ENCODE data around the gene TPD52L2.

Gene TPD52L2

DNA sequence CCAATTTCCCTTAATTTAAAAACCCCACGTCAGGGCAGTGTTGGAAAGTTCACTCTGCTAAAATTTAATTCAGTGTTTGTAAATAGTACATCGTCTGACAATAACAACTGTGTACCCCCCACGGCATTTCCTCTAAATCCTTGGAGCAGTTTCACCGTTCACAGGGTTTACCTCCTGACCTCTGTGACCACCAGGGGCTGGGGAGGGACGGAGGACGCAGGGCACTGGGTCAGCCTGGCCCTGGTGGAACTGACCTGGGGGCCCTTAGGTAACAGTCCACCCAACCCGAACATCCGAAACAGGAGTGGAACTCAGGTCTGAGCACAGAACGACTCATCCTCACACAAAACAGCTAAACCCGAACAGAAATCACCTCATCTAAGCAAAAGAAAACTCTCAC is 36.1 kb upstream of the TPD52L2 start:
- Histone ChIP-seq H2AFZ (ENCODE audit: low read length, unreplicated experiment) (no peak overlapping the region), H3K27ac (ENCODE audit: low read depth, low read length) (no peak overlapping the region), H3K79me2 (ENCODE audit: control insufficient read depth, insufficient read depth, low read length, unreplicated experiment) (no peaks in the 10 kb centered on the region), H3K36me3 (ENCODE audit: insufficient read depth, low read length) (no peaks in the 10 kb centered on the region), H3K27me3 (ENCODE audit: insufficient read depth, low read length) (peaks cover 30% of the 10 kb centered on the region), H3K4me3 (ENCODE audit: low read depth, low read length) (no peak overlapping the region), H3K4me1 (ENCODE audit: control insufficient read depth, insufficient read depth, low read length, unreplicated experiment) (peaks cover 3% of the 10 kb centered on the region)

DNA sequence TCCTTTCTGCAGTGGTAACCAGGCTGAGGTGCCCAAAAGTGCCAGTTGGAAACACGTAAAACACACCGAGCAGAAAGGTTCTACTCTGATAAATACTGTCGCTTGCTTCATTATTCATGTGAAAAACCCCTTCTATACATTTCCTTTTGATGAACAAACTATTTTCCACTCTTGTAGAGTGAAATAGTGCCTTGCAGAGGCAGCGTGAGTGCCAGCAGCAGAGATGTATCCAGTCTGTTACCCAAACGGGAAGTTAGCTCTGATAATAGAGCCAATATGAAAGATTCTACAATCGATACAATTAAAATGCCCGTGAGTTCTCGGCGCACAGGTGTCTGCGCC is 35.5 kb upstream of the TPD52L2 start:
- peaks cover 28% of the 10 kb centered on the region for H3K27me3 ChIP-seq (ENCODE audit: insufficient read depth, low read length)
- H3K4me3 ChIP-seq (ENCODE audit: low read depth, low read length) = peak overlapping the region; percentile 62
- H3K4me1 ChIP-seq (ENCODE audit: control insufficient read depth, insufficient read depth, low read length, unreplicated experiment) = peaks cover 9% of the 10 kb centered on the region
- H3K79me2 ChIP-seq (ENCODE audit: control insufficient read depth, insufficient read depth, low read length, unreplicated experiment) = no peaks in the 10 kb centered on the region
- no peaks in the 10 kb centered on the region for H3K36me3 ChIP-seq (ENCODE audit: insufficient read depth, low read length)
- no peak overlapping the region for H3K27ac ChIP-seq (ENCODE audit: low read depth, low read length)
- H2AFZ ChIP-seq (ENCODE audit: low read length, unreplicated experiment) = peak overlapping the region; percentile 20

DNA sequence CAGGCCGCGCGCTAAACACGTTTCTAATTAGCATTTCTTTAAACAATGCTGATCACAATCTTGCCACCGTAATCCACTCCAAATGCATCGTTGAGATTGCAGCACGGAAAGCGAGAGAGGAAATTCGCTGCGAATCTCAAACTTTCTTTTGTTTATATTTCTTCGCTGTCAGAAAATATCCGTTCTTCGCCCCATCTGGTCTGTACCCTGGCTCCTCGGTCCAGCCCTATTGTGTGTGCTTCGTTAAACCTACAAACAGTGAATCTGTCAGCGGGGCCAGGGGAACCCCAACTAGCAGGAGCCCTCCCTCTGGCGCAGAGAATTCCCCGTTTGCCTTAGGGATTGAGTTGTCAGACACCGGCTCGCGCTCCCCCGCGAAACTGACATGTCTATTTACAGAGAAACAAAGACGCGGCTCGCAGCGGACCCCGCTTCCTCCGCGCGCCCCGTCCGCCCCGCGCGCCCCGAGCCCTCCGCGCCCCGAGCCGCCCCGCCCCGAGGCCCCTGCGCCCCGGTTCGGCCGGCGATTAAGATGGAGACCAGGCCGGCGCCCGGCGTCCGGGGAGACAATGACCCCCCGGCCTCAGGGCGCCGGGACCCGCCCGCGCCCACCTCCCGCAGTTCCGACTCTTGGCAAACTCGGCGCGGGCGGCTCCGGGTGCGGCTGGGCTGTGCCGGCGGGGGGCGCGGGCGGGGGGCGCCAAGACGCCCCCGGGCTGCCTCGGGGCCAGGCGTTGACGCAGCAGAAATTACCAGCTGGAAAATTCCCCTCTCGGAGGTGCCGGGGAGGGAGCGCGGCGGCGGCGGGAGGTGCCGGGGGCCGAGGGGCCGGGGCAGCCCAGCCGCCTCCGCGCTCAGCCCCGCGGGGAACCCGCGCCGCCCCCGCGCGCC is 34.9 kb upstream of the TPD52L2 start:
- Histone ChIP-seq H3K4me3 (ENCODE audit: low read depth, low read length) (peak overlapping the region; percentile 62), H3K27me3 (ENCODE audit: insufficient read depth, low read length) (peaks cover 28% of the 10 kb centered on the region), H3K4me1 (ENCODE audit: control insufficient read depth, insufficient read depth, low read length, unreplicated experiment) (peaks cover 11% of the 10 kb centered on the region), H3K36me3 (ENCODE audit: insufficient read depth, low read length) (no peaks in the 10 kb centered on the region), H2AFZ (ENCODE audit: low read length, unreplicated experiment) (peak overlapping the region; percentile 20), H3K27ac (ENCODE audit: low read depth, low read length) (no peak overlapping the region), H3K79me2 (ENCODE audit: control insufficient read depth, insufficient read depth, low read length, unreplicated experiment) (no peaks in the 10 kb centered on the region)

- Histone ChIP-seq H3K36me3 (ENCODE audit: insufficient read depth, low read length) (no peaks in the 10 kb centered on the region), H3K4me3 (ENCODE audit: low read depth, low read length) (peak within 1 kb of the TSS; percentile 62), H3K27ac (ENCODE audit: low read depth, low read length) (no peak within 1 kb of the TSS), H3K27me3 (ENCODE audit: insufficient read depth, low read length) (peaks cover 28% of the 10 kb centered on the region), H3K79me2 (ENCODE audit: control insufficient read depth, insufficient read depth, low read length, unreplicated experiment) (no peaks in the 10 kb centered on the region), H3K4me1 (ENCODE audit: control insufficient read depth, insufficient read depth, low read length, unreplicated experiment) (peaks cover 11% of the 10 kb centered on the region), H2AFZ (ENCODE audit: low read length, unreplicated experiment) (peak within 1 kb of the TSS; percentile 59)
Observed at GRCh38 chr20:63830841-63831588, 34.1 kb upstream of the TPD52L2 start, which contains the start of gene ZBTB46. TSS of gene ZBTB46 (minus strand) at chr20:63831264. CDS start at chr20:63790757, 40,507 bp downstream.

GRCh38 chr20:63831646-63831992 is 33.5 kb upstream of the TPD52L2 start:
- no peaks in the 10 kb centered on the region for H3K79me2 ChIP-seq (ENCODE audit: control insufficient read depth, insufficient read depth, low read length, unreplicated experiment)
- peak overlapping the region; percentile 57; the same call in 1 of the 2 replicates for H3K4me3 ChIP-seq (ENCODE audit: low read depth, low read length)
- H3K4me1 ChIP-seq (ENCODE audit: control insufficient read depth, insufficient read depth, low read length, unreplicated experiment) = peaks cover 11% of the 10 kb centered on the region
- H2AFZ ChIP-seq (ENCODE audit: low read length, unreplicated experiment) = peak overlapping the region; percentile 59
- H3K27me3 ChIP-seq (ENCODE audit: insufficient read depth, low read length) = peaks cover 28% of the 10 kb centered on the region
- no peak overlapping the region for H3K27ac ChIP-seq (ENCODE audit: low read depth, low read length)
- H3K36me3 ChIP-seq (ENCODE audit: insufficient read depth, low read length) = no peaks in the 10 kb centered on the region

DNA sequence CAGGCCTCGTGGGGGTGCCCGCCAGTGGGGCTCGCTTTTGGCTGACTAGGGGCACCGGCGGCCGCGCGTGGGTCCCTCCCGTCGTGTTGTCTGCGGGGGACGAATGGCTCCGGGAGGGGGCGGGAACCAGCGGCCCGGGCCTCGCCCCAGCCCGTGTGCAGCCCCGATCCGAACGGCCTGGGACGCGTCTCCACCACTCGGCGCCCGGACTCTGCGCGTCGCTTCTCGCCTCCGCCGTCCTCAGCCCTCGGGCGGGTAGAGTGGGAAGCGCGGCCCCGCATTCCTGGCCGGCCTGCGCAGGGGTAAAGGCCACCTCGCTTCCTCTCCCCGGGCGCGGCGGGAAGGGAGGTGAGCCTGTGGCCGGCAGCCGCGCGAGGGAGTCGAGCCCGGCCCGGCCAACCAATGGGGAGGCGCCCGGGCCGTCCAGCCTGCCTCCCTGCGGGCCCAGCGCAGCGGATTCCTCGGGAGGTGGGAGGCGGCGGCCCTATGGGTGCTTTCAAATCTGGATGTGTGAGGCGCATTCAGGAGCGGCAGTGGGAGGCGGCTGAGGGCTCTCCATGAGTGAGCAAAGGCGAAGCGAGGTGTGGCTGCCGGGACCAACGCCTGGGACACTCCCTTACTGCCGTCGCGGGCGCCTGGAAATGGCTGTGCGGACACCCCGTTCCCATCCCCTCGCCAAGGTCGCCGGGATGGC is 32.9 kb upstream of the TPD52L2 start:
- Histone ChIP-seq H3K36me3 (ENCODE audit: insufficient read depth, low read length) (no peaks in the 10 kb centered on the region), H3K79me2 (ENCODE audit: control insufficient read depth, insufficient read depth, low read length, unreplicated experiment) (no peaks in the 10 kb centered on the region), H3K4me3 (ENCODE audit: low read depth, low read length) (peak overlapping the region; percentile 57; the same call in 1 of the 2 replicates), H2AFZ (ENCODE audit: low read length, unreplicated experiment) (no peak overlapping the region), H3K4me1 (ENCODE audit: control insufficient read depth, insufficient read depth, low read length, unreplicated experiment) (peaks cover 11% of the 10 kb centered on the region), H3K27me3 (ENCODE audit: insufficient read depth, low read length) (peaks cover 28% of the 10 kb centered on the region), H3K27ac (ENCODE audit: low read depth, low read length) (no peak overlapping the region)

GRCh38 chr20:63833776-63834490 is 31.1 kb upstream of the TPD52L2 start:
- H3K4me1 ChIP-seq (ENCODE audit: control insufficient read depth, insufficient read depth, low read length, unreplicated experiment) = peaks cover 11% of the 10 kb centered on the region
- H3K27me3 ChIP-seq (ENCODE audit: insufficient read depth, low read length) = peaks cover 27% of the 10 kb centered on the region
- H3K36me3 ChIP-seq (ENCODE audit: insufficient read depth, low read length) = no peaks in the 10 kb centered on the region
- H3K27ac ChIP-seq (ENCODE audit: low read depth, low read length) = no peak overlapping the region
- H3K79me2 ChIP-seq (ENCODE audit: control insufficient read depth, insufficient read depth, low read length, unreplicated experiment) = no peaks in the 10 kb centered on the region
- H2AFZ ChIP-seq (ENCODE audit: low read length, unreplicated experiment) = no peak overlapping the region
- no peak overlapping the region for H3K4me3 ChIP-seq (ENCODE audit: low read depth, low read length)

DNA sequence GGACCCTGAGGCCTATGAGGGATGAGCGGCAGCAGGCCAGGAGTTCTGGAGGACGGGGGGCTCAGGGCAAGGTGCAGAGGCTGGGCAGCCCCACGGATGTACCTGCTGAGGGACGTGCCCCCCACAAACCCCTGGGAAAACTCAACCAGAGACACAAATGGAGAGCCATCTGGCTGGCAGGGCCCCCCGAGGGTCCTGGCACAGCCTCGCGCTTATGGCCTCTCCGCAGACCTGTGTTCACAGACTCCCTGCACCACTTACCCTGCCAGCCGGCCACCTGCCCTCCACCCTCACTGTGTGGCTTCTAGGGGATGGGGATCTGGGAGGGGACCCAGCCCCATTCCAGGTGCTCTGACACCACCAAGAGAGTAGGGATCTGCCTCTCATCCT is 30.6 kb upstream of the TPD52L2 start:
- Histone ChIP-seq H3K79me2 (ENCODE audit: control insufficient read depth, insufficient read depth, low read length, unreplicated experiment) (no peaks in the 10 kb centered on the region), H3K36me3 (ENCODE audit: insufficient read depth, low read length) (no peaks in the 10 kb centered on the region), H3K4me3 (ENCODE audit: low read depth, low read length) (no peak overlapping the region), H3K4me1 (ENCODE audit: control insufficient read depth, insufficient read depth, low read length, unreplicated experiment) (peaks cover 11% of the 10 kb centered on the region), H3K27me3 (ENCODE audit: insufficient read depth, low read length) (peaks cover 22% of the 10 kb centered on the region), H3K27ac (ENCODE audit: low read depth, low read length) (no peak overlapping the region), H2AFZ (ENCODE audit: low read length, unreplicated experiment) (peak overlapping the region; percentile 12)

GRCh38 chr20:63835021-63835858 is 29.8 kb upstream of the TPD52L2 start:
- Histone ChIP-seq H3K4me1 (ENCODE audit: control insufficient read depth, insufficient read depth, low read length, unreplicated experiment) (peaks cover 11% of the 10 kb centered on the region), H3K36me3 (ENCODE audit: insufficient read depth, low read length) (no peaks in the 10 kb centered on the region), H3K79me2 (ENCODE audit: control insufficient read depth, insufficient read depth, low read length, unreplicated experiment) (no peaks in the 10 kb centered on the region), H2AFZ (ENCODE audit: low read length, unreplicated experiment) (no peak overlapping the region), H3K27me3 (ENCODE audit: insufficient read depth, low read length) (peaks cover 14% of the 10 kb centered on the region; the same call in 1 of the 2 replicates), H3K27ac (ENCODE audit: low read depth, low read length) (no peak overlapping the region), H3K4me3 (ENCODE audit: low read depth, low read length) (no peak overlapping the region)

Data from ACC112 (cell line).